Hepatic stellate cell (primary cell): ENCODE measurements around the gene TANGO6.

Experiments
- DNase-seq: peaks from one replicate; pipeline ENCODE4 v3.0.0; 2011; ENCODE audit warnings: low spot score

The TANGO6 gene

DNA sequence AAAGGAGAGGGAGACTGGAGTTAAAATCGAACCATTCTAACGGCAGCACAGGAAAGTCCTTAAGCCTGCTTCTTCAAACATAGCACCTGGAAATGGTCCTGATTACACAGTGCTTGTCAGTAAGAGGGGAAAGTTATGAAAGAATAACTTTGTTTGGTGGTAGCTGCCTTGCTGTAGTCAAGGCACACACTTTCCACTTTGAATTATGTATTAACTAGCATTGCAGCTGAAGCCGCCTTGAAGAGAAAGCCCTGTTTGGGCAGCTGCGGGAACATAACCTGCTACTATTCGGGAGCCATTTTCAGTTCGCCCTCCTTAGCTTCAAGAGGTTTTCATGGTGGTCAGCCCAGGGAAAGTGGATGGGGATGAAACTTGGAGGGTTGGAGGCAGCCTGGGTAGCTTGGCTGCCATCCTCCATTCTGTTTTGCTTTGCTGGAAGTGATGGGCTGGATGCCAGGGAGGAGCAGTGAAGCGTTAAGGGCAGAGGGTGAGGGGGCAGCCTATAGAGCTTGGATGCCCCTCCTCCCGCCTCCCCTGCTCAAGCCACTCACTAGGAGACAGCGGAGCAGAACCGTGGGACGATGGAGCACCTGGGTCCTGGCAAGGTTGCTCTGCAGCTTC lies 256.9 kb downstream of the TANGO6 start:
- no peak for DNase-seq

DNA sequence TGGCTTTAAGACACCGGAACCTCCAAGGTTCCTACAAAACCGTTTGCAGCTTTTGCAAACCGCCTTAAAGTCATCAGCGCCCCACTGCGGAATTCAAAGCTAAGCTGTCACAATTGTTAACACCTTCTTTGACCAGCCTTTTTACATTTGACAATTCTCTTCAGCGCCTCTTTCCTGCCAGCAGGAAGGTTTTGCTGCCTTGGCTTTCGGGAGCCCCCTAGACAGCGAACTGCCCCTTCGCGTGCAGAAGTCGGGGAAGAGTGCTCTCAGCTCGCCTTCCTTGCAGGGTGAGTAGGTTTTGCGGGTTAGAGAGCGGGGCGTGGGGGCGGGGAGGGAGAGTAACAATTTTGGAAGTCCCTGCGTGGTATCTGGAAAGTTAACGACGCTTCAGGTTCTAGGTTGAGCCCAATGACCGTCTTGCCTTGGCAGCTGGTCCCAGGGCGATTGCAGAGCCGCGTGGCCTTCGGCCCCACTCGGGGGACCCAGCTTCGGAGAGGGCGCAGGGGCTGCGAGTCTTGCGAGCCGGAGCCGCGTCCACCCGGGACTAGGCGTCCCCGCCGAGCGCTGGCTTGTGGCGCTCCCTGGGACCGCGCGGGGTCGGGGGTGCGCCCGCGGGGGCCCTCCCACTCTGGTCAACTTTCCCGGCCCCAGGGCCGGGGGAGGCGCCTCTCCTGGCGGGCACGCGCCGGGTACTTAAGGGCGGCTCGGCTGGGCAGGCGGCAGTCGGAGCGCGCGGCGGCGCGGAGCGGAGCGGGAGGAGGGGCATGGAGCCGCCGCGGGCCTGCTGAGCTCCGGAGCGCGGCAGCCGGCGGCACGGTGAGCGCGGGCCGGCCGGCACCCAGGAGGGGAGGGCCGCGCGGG lies 262.4 kb downstream of the TANGO6 start, which contains the start of gene HAS3:
HAS3 (plus strand) TSS at position 153 of the 861 bp plus-strand sequence. CDS start 3,743 bp downstream, outside the sequence.
- peak; percentile 69 for DNase-seq

- DNase-seq: no peak
Observed at GRCh38 chr16:69106491-69107315, 263.4 kb downstream of the TANGO6 start.

DNA sequence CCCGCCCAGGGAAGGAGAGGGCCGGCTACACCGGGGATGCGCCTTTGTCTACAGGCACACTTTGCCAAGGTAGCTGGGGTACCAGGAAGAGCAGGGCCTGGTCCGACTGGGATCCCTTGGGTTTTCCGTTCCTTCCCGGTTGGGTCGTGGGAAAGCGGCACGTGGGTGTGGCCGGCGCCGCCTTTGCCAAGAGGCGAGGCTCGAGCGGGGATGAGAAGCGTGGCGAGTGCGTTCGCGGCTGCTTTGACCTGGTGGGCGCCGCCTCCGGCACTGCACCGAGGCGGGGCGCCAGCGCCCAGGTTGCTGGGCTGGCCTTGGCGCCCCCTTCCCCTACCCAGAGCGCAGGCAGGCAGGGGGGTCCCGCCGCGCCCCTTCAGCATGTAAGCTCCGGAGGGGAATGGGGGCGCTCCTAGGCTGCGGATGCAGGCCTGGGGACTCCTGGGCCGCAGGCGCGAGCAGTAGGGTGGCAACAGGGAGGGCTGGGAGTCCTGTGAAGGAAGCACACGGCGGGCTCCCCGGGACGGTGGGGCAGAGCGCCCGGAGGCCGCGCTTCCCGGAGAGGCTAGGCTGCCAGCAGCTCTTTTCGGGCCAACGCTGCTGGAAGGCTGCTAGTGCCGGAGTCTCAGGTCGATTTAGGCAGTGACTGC lies 264.1 kb downstream of the TANGO6 start:
- no peak for DNase-seq

- DNase-seq: no peak
Observed at GRCh38 chr16:69108064-69108904, 265.0 kb downstream of the TANGO6 start.

GRCh38 chr16:69108905-69109252 lies 265.5 kb downstream of the TANGO6 start:
- DNase-seq: no peak

DNA sequence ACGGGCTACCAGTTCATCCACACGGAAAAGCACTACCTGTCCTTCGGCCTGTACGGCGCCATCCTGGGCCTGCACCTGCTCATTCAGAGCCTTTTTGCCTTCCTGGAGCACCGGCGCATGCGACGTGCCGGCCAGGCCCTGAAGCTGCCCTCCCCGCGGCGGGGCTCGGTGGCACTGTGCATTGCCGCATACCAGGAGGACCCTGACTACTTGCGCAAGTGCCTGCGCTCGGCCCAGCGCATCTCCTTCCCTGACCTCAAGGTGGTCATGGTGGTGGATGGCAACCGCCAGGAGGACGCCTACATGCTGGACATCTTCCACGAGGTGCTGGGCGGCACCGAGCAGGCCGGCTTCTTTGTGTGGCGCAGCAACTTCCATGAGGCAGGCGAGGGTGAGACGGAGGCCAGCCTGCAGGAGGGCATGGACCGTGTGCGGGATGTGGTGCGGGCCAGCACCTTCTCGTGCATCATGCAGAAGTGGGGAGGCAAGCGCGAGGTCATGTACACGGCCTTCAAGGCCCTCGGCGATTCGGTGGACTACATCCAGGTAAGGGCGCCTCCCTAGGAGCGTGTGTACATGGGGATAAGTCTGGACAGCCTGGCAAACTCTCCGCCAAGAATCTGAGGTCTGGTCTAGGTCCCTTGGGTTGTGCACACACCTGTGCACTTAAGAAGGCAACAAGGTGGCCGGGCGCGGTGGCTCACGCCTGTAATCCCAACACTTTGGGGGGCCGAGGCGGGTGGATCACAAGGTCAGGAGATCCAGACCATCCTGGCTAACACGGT lies 266.3 kb downstream of the TANGO6 start:
- no peak for DNase-seq

- no peak for DNase-seq
Observed at GRCh38 chr16:69110406-69110805, 267.1 kb downstream of the TANGO6 start.

DNA sequence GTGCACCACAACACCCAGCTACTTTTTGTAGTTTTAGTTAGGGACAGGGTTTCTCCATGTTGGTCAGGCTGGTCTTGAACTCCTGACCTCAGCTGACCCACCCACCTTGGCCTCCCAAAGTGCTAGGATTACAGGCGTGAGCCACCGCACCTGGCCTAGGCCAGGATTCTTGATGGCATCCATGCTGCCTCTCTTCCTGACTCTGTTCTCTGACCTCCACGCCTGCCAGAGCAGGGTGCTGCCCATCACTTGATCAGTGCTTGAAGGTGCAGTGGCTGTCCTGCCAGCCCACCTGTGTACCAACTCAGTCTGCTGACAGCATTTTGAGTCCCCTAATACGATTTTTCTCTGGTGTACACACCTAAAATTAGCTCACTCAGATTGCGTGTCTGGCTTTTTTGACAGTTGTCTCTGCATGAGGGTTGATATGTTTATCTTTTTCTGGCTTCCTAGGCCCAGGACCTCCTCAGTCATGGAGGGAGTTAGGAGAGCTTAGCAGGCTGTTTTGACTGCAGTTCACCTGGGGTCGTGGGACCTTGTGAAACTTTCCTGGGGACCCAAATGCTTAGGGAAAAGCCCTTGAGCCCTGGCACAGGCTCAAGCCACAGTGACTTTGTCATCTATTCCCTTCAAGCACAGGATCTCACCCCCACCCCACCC lies 268.0 kb downstream of the TANGO6 start:
- no peak for DNase-seq

GRCh38 chr16:69111876-69112230 lies 268.5 kb downstream of the TANGO6 start:
- DNase-seq: no peak

DNA sequence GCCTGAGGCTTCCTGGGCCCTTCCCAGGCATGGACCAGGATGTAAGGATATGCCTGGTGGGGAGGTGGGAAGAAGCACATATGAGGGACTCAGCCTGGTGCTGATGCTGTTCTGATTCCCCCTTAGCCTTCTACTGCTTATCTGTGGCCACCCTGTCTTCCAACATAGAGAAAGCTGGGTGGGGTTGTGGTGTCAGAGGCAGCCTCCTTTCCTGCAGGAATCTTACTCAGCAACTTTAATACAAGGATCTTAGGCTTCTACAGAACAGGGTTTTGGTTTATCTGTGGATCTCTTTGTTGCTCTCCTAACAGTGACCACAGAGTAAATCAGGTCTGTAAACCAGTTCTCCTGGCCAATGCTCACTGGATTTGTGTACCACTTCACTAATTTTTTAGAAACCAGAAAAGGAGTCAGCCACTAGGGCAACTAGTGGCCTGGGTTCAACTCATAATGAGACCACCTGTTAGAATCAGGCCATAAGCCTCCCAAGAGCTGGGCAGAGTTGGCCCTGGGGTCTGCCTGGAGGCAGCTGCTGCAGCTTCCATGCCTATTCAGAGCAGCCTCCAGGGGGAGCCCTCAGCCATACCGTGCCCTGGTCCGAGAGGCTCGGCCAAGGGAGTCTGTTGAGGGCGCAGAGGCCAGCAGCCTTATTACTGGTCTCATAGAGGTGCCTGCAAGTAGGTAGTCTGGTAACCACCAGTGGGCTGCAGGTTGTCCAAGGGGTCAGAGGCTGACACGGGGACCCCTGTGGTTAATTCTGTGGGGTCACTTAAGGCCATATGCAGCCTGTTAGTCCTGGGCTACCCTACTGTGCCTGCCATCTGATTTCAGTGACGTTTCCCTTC lies 269.2 kb downstream of the TANGO6 start:
- DNase-seq: peak; percentile 84

GRCh38 chr16:69113216-69113615 lies 269.9 kb downstream of the TANGO6 start:
- DNase-seq: no peak

DNA sequence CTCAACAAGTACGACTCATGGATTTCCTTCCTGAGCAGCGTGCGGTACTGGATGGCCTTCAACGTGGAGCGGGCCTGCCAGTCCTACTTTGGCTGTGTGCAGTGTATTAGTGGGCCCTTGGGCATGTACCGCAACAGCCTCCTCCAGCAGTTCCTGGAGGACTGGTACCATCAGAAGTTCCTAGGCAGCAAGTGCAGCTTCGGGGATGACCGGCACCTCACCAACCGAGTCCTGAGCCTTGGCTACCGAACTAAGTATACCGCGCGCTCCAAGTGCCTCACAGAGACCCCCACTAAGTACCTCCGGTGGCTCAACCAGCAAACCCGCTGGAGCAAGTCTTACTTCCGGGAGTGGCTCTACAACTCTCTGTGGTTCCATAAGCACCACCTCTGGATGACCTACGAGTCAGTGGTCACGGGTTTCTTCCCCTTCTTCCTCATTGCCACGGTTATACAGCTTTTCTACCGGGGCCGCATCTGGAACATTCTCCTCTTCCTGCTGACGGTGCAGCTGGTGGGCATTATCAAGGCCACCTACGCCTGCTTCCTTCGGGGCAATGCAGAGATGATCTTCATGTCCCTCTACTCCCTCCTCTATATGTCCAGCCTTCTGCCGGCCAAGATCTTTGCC lies 271.1 kb downstream of the TANGO6 start:
- DNase-seq: no peak

DNA sequence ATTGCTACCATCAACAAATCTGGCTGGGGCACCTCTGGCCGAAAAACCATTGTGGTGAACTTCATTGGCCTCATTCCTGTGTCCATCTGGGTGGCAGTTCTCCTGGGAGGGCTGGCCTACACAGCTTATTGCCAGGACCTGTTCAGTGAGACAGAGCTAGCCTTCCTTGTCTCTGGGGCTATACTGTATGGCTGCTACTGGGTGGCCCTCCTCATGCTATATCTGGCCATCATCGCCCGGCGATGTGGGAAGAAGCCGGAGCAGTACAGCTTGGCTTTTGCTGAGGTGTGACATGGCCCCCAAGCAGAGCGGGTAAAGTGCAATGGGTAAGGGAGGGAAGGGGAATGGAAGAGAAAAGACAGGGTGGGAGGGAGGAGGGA lies 271.6 kb downstream of the TANGO6 start:
- DNase-seq: no peak

- DNase-seq: no peak
Observed at GRCh38 chr16:69115361-69115760, 272.0 kb downstream of the TANGO6 start.

- no peak for DNase-seq
Observed at GRCh38 chr16:69115837-69116236, 272.5 kb downstream of the TANGO6 start.

DNA sequence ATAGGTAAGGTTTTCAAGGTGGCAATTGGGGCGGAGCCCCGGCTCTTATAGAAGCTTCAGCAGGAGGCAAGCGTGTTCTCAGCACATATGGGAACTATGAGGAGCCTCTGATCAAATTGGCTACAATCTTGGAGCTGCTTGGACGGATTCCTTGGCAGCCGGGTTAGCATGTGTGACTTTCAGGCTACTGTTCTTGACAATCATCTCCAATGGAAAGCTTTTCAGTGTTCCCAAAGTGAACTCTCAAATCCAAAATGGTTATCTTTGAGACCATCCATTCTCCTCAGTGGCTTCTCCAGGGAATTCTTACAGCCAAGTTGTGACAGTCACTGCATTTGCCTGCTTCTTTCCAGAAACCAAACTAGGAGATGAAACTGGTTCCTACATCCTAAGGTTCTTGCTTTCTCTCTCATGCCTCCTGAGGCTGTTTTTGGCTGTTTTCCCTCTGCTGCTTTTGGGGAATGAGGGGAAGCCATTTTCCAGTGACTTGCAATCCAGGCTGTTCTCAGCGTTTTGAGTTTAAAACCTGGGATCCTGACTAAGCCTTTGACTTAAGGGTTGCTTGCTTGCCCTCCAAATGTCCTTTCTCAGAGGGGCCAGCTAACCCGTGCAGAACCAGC lies 273.0 kb downstream of the TANGO6 start:
- DNase-seq: no peak

DNA sequence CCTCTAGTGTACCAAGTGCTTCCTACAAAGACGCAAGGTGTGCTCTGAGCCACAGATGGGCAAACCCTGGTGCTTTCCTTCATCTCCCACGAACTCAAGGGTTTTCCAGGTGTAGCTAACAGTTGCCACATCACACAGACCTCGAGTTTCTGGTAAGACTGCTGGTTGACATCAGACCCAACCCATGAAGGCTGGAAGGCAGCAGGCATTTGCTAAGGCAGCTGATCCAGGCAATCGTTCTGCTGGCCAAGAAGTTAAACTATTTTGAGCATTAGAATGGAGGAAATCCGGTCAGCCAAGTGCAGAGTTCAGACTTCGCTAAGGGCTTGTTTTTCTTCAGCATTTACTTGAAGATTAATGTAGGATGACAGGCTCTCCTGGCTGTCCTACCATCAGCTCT lies 273.6 kb downstream of the TANGO6 start:
- DNase-seq: no peak
